Measurements from ENCODE around the gene LURAP1L.

The LURAP1L gene

GRCh38 chr9:12790001-12790400 is 15.2 kb downstream of the LURAP1L start:
- no peak for TF ChIP-seq CTCF (IDR thresholded peaks at IDR 0.05)

GRCh38 chr9:12790883-12791282 is 16.1 kb downstream of the LURAP1L start:
- TF ChIP-seq CTCF (IDR thresholded peaks at IDR 0.05): no peak

- no peak for TF ChIP-seq CTCF (IDR thresholded peaks at IDR 0.05)
Observed at GRCh38 chr9:12794101-12794799, 19.4 kb downstream of the LURAP1L start.

GRCh38 chr9:12796601-12797000 is 21.8 kb downstream of the LURAP1L start:
- TF ChIP-seq CTCF (IDR thresholded peaks at IDR 0.05): no peak

- no peak for TF ChIP-seq CTCF (IDR thresholded peaks at IDR 0.05)
Observed at GRCh38 chr9:12797037-12797436, 22.2 kb downstream of the LURAP1L start.

GRCh38 chr9:12798066-12798770 is 23.4 kb downstream of the LURAP1L start:
- TF ChIP-seq CTCF (IDR thresholded peaks at IDR 0.05): no peak

GRCh38 chr9:12801187-12801586 is 26.4 kb downstream of the LURAP1L start:
- TF ChIP-seq CTCF (IDR thresholded peaks at IDR 0.05): no peak

Measured in LNCAP (cell line).